IMR-90 (cell line): ENCODE measurements around the gene MAVS. TPM values are rescaled to one million over a fixed set of nuclear protein-coding genes. Genes with fewer than 3 reads are reported as not detected.

Experiments
- ATAC-seq: fragments of 200-7000 bp; cut with Tn5 transposase; 2 replicates; pipeline ENCODE4 v1.9.1; 2020; ENCODE audit warnings: low read depth, mild to moderate bottlenecking, moderate library complexity
- BruUV-seq: library from RNA; stranded (reverse); fragments of 400-500 nt; replicated peaks from 2 replicates; lab custom pipeline; 2021; lab: Mats Ljungman, UMichigan
- CTCF ChIA-PET: fragments of 300-600 bp; formaldehyde crosslinking; extraction: SDS; loops from one replicate; lab custom pipeline; 2021; ENCODE audit warnings: antibody characterized with exemption; lab: Yijun Ruan, JAX
- POLR2A ChIA-PET: fragments of 300-600 bp; sonication (Branson Sonifier 250); formaldehyde crosslinking; loops from one replicate; lab custom pipeline; 2022; ENCODE audit warnings: antibody characterized with exemption; ENCODE audit not compliant: unreplicated experiment; lab: Charles Lee
- DNase-seq: peaks from one replicate; pipeline ENCODE4 v3.0.0; 2013
- H2AFZ ChIP-seq: replicated peaks from 2 replicates; pipeline ENCODE3; 2013; ENCODE audit warnings: low read length, mild to moderate bottlenecking; ENCODE audit not compliant: poor library complexity
- H2AK5ac ChIP-seq: 2 replicates; pipeline ENCODE4 v1.6.1; 2013; ENCODE audit warnings: low read depth, low read length, inconsistent platforms
- H2AK9ac ChIP-seq: replicated peaks from 2 replicates; pipeline ENCODE3; 2013; ENCODE audit warnings: mild to moderate bottlenecking, low read depth, low read length, moderate library complexity; ENCODE audit not compliant: poor library complexity
- H2BK120ac ChIP-seq: 2 replicates; pipeline ENCODE4 v1.6.1; 2013; ENCODE audit warnings: low read depth, low read length, inconsistent platforms
- H2BK15ac ChIP-seq: 3 replicates; pipeline ENCODE4 v1.6.1; 2013; ENCODE audit warnings: low read depth, low read length, inconsistent platforms
- H2BK20ac ChIP-seq: 2 replicates; pipeline ENCODE4 v1.6.1; 2013; ENCODE audit warnings: low read depth, mild to moderate bottlenecking, inconsistent platforms, low read length, moderate library complexity
- H2BK5ac ChIP-seq: 2 replicates; pipeline ENCODE4 v1.6.1; 2013; ENCODE audit warnings: mild to moderate bottlenecking, low read depth, low read length, inconsistent platforms; ENCODE audit not compliant: poor library complexity, severe bottlenecking
- H3K14ac ChIP-seq: replicated peaks from 2 replicates; pipeline ENCODE4 v1.6.1; 2013; ENCODE audit warnings: low read depth, low read length, inconsistent platforms
- H3K18ac ChIP-seq: 2 replicates; pipeline ENCODE4 v1.6.1; 2013; ENCODE audit warnings: low read depth, low read length, control low read depth
- H3K23ac ChIP-seq: 2 replicates; pipeline ENCODE4 v1.6.1; 2013; ENCODE audit warnings: low read depth, low read length, inconsistent platforms
- H3K27ac ChIP-seq: 2 replicates; pipeline ENCODE4 v1.5.1; 2013; ENCODE audit warnings: mild to moderate bottlenecking, control low read depth, low read length; ENCODE audit not compliant: insufficient read depth
- H3K27me3 ChIP-seq: 2 replicates; pipeline ENCODE4 v1.6.1; 2013; ENCODE audit warnings: low read length; ENCODE audit not compliant: control insufficient read depth, insufficient read depth
- H3K36me3 ChIP-seq: 2 replicates; pipeline ENCODE4 v1.6.1; 2013; ENCODE audit warnings: low read length, mixed read lengths; ENCODE audit not compliant: control insufficient read depth, insufficient read depth
- H3K4ac ChIP-seq: 2 replicates; pipeline ENCODE4 v1.6.1; 2013; ENCODE audit warnings: low read depth, low read length, inconsistent platforms
- H3K4me1 ChIP-seq: 2 replicates; pipeline ENCODE4 v1.6.1; 2013; ENCODE audit warnings: low read length, mixed read lengths; ENCODE audit not compliant: control insufficient read depth, insufficient read depth
- H3K4me2 ChIP-seq: 2 replicates; pipeline ENCODE4 v1.6.1; 2013; ENCODE audit warnings: low read depth, mild to moderate bottlenecking, control low read depth, low read length, moderate library complexity
- H3K4me3 ChIP-seq: 2 replicates; pipeline ENCODE4 v1.5.1; 2013; ENCODE audit warnings: low read depth, mild to moderate bottlenecking, control low read depth, low read length, moderate library complexity; ENCODE audit not compliant: insufficient read depth
- H3K56ac ChIP-seq: 2 replicates; pipeline ENCODE4 v1.6.1; 2013; ENCODE audit warnings: low read length, inconsistent platforms; ENCODE audit not compliant: insufficient read depth; ENCODE audit errors: extremely low read depth
- H3K79me1 ChIP-seq, 2 experiments: 2 replicates each; pipeline ENCODE4 v1.6.1; 2013; ENCODE audit warnings: low read length in 2 of 2, inconsistent platforms in 1 of 2, low read depth in 1 of 2
- H3K9ac ChIP-seq: 2 replicates; pipeline ENCODE4 v1.6.1; 2013; ENCODE audit warnings: low read depth, low read length, control low read depth
- H3K9me1 ChIP-seq: 2 replicates; pipeline ENCODE4 v1.6.1; 2013; ENCODE audit warnings: low read length, inconsistent platforms; ENCODE audit not compliant: insufficient read depth
- H3K9me3 ChIP-seq: 2 replicates; pipeline ENCODE4 v1.6.1; 2013; ENCODE audit warnings: low read length; ENCODE audit not compliant: control insufficient read depth, insufficient read depth
- H4K20me1 ChIP-seq: 2 replicates; pipeline ENCODE4 v1.6.1; 2013; ENCODE audit warnings: low read length, inconsistent platforms; ENCODE audit not compliant: insufficient read depth
- H4K5ac ChIP-seq: 2 replicates; pipeline ENCODE4 v1.6.1; 2013; ENCODE audit warnings: mild to moderate bottlenecking, low read depth, low read length, control low read depth
- H4K8ac ChIP-seq, 2 experiments: 2 replicates each; pipeline ENCODE4 v1.6.1; 2013; ENCODE audit warnings: low read depth in 2 of 2, low read length in 2 of 2, control low read depth in 1 of 2, inconsistent platforms in 1 of 2
- H4K91ac ChIP-seq: 2 replicates; pipeline ENCODE4 v1.6.1; 2013; ENCODE audit warnings: low read depth, low read length, inconsistent platforms; ENCODE audit not compliant: insufficient read depth
- BHLHE40 ChIP-seq: fragments of 150-350 bp; IDR thresholded peaks from 2 replicates; pipeline ENCODE4 v1.6.1; 2016; ENCODE audit warnings: mild to moderate bottlenecking, low read depth, low read length
- CEBPB ChIP-seq: IDR thresholded peaks from 2 replicates; pipeline ENCODE4 v1.6.1; 2012; ENCODE audit warnings: low read depth, low read length, improper control_type of control experiment
- CHD1 ChIP-seq: IDR thresholded peaks from 2 replicates; pipeline ENCODE4 v1.6.1; 2012; ENCODE audit warnings: low read depth, low read length, improper control_type of control experiment
- FOS ChIP-seq: fragments of 150-350 bp; IDR thresholded peaks from 2 replicates; pipeline ENCODE4 v1.6.1; 2016; ENCODE audit warnings: low read depth, low read length
- MAFK ChIP-seq: IDR thresholded peaks from 2 replicates; pipeline ENCODE4 v1.6.1; 2012; ENCODE audit warnings: low read depth, low read length, improper control_type of control experiment
- MAZ ChIP-seq: IDR thresholded peaks from 2 replicates; pipeline ENCODE4 v1.6.1; 2012; ENCODE audit warnings: low read depth, mild to moderate bottlenecking, low read length, improper control_type of control experiment, moderate library complexity, borderline replicate concordance
- MXI1 ChIP-seq: IDR thresholded peaks from 2 replicates; pipeline ENCODE4 v1.6.1; 2012; ENCODE audit warnings: low read depth, mild to moderate bottlenecking, low read length, moderate library complexity, borderline replicate concordance
- NFE2L2 ChIP-seq: fragments of 150-350 bp; IDR thresholded peaks from 2 replicates; pipeline ENCODE4 v1.6.1; 2016; ENCODE audit warnings: low read depth, mild to moderate bottlenecking, low read length
- POLR2A ChIP-seq: IDR thresholded peaks from 2 replicates; pipeline ENCODE4 v1.6.1; 2012; ENCODE audit warnings: mild to moderate bottlenecking, low read depth, low read length
- RAD21 ChIP-seq: IDR thresholded peaks from 2 replicates; pipeline ENCODE4 v1.6.1; 2012; ENCODE audit warnings: low read length, improper control_type of control experiment
- RCOR1 ChIP-seq: IDR thresholded peaks from 2 replicates; pipeline ENCODE4 v1.6.1; 2012; ENCODE audit warnings: mild to moderate bottlenecking, low read length, improper control_type of control experiment; ENCODE audit not compliant: insufficient replicate concordance
- SMC3 ChIP-seq: fragments of 150-350 bp; IDR thresholded peaks from 2 replicates; pipeline ENCODE4 v1.6.1; 2016; ENCODE audit warnings: low read depth, mild to moderate bottlenecking, antibody characterized with exemption, low read length, moderate library complexity
- WGBS, 2 experiments: methylation state at CpG; one replicate each; pipeline versions ENCODE4 v1.1.5 to v1.1.7; 2013; ENCODE audit warnings: missing lambda C conversion rate in 2 of 2; ENCODE audit not compliant: insufficient read length in 1 of 2; ENCODE audit errors: extremely low coverage in 2 of 2; 5-methylcytosine and 5-hydroxymethylcytosine counted together
- dilution Hi-C: fragments of 300-500 bp; cut with HindIII; formaldehyde crosslinking; loops from one replicate; pipeline ENCODE4 v1.14.3; 2018; ENCODE audit warnings: low sequenced_read_pairs; ENCODE audit not compliant: unreplicated experiment
- in situ Hi-C: fragments of 300-500 bp; cut with MboI; formaldehyde crosslinking; loops from 3 replicates; pipeline ENCODE4 v1.14.3; 2019; ENCODE audit warnings: low sequenced_read_pairs, inconsistent platforms, mixed read lengths
- intact Hi-C: fragments of 100-400 bp; cut with micrococcal nuclease; formaldehyde crosslinking; loops from 2 replicates; pipeline ENCODE4 v1.10.0; 2022
- polyA plus RNA-seq, 3 experiments: library from polyadenylated mRNA; depleted of rRNA; stranded (reverse); fragments of >200 nt; gene quantifications; 2 replicates each; pipeline ENCODE4 v1.2.3, GENCODE V29; 2012; ENCODE audit warnings: low replicate concordance in 1 of 3
- total RNA-seq: library from RNA; depleted of rRNA; stranded (reverse); fragments of >200 nt; gene quantifications from 2 replicates; pipeline ENCODE4 v1.2.3, GENCODE V29; 2012
- TF ChIP-seq, protein P1 (sequence below): conservative IDR thresholded peaks from 2 replicates; pipeline ENCODE4 v1.5.1; 2012; ENCODE audit warnings: mild to moderate bottlenecking, low read depth, low read length, improper control_type of control experiment
- TF ChIP-seq, protein P2 (sequence below): fragments of 150-350 bp; IDR thresholded peaks from 2 replicates; pipeline ENCODE4 v1.6.1; 2017; ENCODE audit warnings: mild to moderate bottlenecking, antibody characterized with exemption, low read length, low read depth

Gene MAVS
- total and polyA plus RNA-seq, 2 of the 4 experiments (the other 2 are of a cell fraction), result 10.4 to 15.6 TPM

- no peak for TF ChIP-seq POLR2A
These were observed 46.3 kb upstream of the MAVS start (continued) for GRCh38 chr20:3800256-3800877.

GRCh38 chr20:3800878-3801260, 45.8 kb upstream of the MAVS start:
- H3K4me1 ChIP-seq, result peaks cover 31% of the 10 kb centered on the region
- no peak overlapping the region for H2AFZ ChIP-seq
- H3K23ac ChIP-seq, result no peak overlapping the region
- no peaks in the 10 kb centered on the region for H3K27me3 ChIP-seq
- H3K4me2 ChIP-seq, result no peak overlapping the region
- H3K14ac ChIP-seq, result no peak overlapping the region
- DNase-seq (no peak), ATAC-seq (no peak)
- in situ Hi-C loops, result no loop called here
- no peak overlapping the region for H2BK20ac ChIP-seq
- H2AK9ac ChIP-seq, result peak overlapping the region; percentile 48
- CTCF ChIA-PET, result no interaction called here
- no peak overlapping the region for H3K27ac ChIP-seq
- H3K4ac ChIP-seq, result no peak overlapping the region
- H3K36me3 ChIP-seq, result peaks cover 68% of the 10 kb centered on the region
- no peak overlapping the region for H3K18ac ChIP-seq
- peaks cover 43 to 91% of the 10 kb centered on the region in 2 experiments for H3K79me1 ChIP-seq
- no peak overlapping the region for H3K56ac ChIP-seq
- no peak overlapping the region for H4K5ac ChIP-seq
- no peak overlapping the region for H3K4me3 ChIP-seq
- H4K91ac ChIP-seq, result no peak overlapping the region
- intact Hi-C loops, result no loop called here
- dilution Hi-C loops, result no loop called here
- no peak overlapping the region for H4K8ac ChIP-seq
- H2BK15ac ChIP-seq, result no peak overlapping the region
- no peaks in the 10 kb centered on the region for H4K20me1 ChIP-seq
- H2BK120ac ChIP-seq, result no peak overlapping the region
- no peak overlapping the region for H2BK5ac ChIP-seq
- H3K9me1 ChIP-seq, result peaks cover 33% of the 10 kb centered on the region
- H3K9me3 ChIP-seq, result no peaks in the 10 kb centered on the region
- POLR2A ChIA-PET, result no interaction called here
- no peak overlapping the region for H2AK5ac ChIP-seq
- WGBS, 2 experiments, result 100% methylated on average over 3 of the region's 8 CpGs; no CpG with 5 or more reads in 1 of the 2 experiments
- no TSS peak for BruUV-seq
- H3K9ac ChIP-seq, result no peak overlapping the region
- TF ChIP-seq, protein P1, sequence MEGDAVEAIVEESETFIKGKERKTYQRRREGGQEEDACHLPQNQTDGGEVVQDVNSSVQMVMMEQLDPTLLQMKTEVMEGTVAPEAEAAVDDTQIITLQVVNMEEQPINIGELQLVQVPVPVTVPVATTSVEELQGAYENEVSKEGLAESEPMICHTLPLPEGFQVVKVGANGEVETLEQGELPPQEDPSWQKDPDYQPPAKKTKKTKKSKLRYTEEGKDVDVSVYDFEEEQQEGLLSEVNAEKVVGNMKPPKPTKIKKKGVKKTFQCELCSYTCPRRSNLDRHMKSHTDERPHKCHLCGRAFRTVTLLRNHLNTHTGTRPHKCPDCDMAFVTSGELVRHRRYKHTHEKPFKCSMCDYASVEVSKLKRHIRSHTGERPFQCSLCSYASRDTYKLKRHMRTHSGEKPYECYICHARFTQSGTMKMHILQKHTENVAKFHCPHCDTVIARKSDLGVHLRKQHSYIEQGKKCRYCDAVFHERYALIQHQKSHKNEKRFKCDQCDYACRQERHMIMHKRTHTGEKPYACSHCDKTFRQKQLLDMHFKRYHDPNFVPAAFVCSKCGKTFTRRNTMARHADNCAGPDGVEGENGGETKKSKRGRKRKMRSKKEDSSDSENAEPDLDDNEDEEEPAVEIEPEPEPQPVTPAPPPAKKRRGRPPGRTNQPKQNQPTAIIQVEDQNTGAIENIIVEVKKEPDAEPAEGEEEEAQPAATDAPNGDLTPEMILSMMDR, result no peak
- TF ChIP-seq CHD1 (no peak), NFE2L2 (no peak), RAD21 (no peak), SMC3 (no peak), MAFK (no peak), MXI1 (no peak), CEBPB (no peak), RCOR1 (no peak), MAZ (no peak), FOS (no peak), BHLHE40 (no peak), POLR2A (no peak)
- TF ChIP-seq, protein P2, sequence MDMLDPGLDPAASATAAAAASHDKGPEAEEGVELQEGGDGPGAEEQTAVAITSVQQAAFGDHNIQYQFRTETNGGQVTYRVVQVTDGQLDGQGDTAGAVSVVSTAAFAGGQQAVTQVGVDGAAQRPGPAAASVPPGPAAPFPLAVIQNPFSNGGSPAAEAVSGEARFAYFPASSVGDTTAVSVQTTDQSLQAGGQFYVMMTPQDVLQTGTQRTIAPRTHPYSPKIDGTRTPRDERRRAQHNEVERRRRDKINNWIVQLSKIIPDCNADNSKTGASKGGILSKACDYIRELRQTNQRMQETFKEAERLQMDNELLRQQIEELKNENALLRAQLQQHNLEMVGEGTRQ, result no peak
